OCI-LY3 (cell line): ENCODE measurements around the gene ANKRD37.

Experiments
- EZH2phosphoT487 ChIP-seq: fragments of 200-600 bp; shearing (Covaris generic); IDR thresholded peaks from 2 replicates; pipeline ENCODE4 v1.6.1; 2018; ENCODE audit warnings: antibody characterized with exemption, mixed run types, low read depth
- TF ChIP-seq, protein P1 (sequence below): fragments of 200-600, 300-600 bp; sonication (generic); IDR thresholded peaks from 2 replicates; pipeline ENCODE4 v1.5.1; 2014; ENCODE audit warnings: antibody characterized with exemption, low read length, low read depth

DNA sequence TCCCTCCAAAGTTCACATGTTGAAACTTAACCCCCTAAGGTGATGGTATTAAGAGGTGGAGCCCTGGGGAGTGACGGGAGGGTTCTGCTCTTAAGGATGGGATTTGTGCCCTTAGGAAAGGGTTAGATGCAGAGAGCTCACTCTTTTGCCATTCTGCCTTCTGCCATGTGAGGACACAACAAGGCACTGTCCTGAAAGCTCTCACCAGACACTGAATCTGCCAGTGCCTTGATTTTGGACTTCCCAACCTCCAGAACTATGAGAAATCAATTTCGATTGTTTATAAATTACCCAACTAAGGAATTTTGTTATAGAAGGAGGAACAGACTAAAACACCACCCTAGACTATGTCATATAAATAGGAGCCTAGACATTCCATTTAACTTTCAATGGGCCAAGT lies 12.6 kb upstream of the ANKRD37 start:
- TF ChIP-seq, protein P1, sequence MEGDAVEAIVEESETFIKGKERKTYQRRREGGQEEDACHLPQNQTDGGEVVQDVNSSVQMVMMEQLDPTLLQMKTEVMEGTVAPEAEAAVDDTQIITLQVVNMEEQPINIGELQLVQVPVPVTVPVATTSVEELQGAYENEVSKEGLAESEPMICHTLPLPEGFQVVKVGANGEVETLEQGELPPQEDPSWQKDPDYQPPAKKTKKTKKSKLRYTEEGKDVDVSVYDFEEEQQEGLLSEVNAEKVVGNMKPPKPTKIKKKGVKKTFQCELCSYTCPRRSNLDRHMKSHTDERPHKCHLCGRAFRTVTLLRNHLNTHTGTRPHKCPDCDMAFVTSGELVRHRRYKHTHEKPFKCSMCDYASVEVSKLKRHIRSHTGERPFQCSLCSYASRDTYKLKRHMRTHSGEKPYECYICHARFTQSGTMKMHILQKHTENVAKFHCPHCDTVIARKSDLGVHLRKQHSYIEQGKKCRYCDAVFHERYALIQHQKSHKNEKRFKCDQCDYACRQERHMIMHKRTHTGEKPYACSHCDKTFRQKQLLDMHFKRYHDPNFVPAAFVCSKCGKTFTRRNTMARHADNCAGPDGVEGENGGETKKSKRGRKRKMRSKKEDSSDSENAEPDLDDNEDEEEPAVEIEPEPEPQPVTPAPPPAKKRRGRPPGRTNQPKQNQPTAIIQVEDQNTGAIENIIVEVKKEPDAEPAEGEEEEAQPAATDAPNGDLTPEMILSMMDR = no peak
- TF ChIP-seq EZH2phosphoT487 = no peak
